Measurements from ENCODE around the gene TCAF1.
A peak's percentile ranks its signal among the peaks of the same experiment; 100 is the strongest.
"Not testable (repeated sequence)": the region's sequence is repeated elsewhere in the genome, so short reads cannot be mapped to it uniquely, and the experiment has no call there.

Gene TCAF1

DNA sequence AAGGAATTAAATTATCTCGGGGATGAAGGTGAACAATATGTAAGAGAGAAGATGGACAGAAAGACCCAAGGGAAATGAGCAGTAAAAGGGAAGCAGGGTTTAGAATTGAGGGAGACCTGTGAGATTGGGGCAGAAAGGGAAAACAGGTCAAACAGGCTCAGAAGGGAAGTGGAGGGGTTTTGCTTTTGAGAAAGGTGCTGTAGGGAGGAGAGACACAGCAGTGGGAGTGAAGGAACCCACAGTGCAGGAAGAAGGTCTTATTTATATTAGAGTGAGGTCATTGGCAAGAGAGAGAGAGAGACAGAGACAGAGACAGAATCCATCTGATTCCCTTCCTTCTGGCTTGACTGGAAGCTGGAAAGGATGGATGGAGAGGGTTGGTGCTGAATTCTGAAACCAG is 3.5 kb upstream of the TCAF1 start:
- no peak for DNase-seq (ENCODE audit: low spot score)

DNA sequence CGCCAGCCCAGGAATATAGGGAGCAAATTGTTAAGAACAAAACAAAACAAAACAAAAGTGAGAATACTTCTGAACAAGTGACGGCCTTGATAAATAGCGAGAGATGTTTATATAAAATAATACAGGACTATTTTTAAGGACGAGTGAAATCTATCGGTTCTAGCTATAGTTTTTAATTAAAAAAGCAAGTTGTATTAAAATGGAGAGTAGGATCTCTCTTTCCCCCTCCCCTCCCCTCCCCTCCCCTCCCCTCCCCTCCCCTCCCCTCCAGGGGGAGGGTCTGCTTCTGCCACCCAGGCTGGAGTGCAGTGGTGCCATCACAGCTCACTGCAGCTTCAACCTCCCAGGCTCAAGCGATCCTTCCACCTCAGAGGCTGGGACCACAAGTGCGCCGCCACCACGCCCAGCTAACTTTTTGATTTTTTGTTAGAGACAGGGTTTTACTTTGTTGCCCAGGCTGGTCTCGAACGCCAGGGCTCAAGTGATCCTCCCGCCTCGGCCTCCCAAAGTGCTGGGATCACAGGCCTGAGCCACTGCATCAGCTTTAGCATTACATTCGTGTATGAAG is 440 bp upstream of the TCAF1 start:
- DNase-seq (ENCODE audit: low spot score), result no peak

DNA sequence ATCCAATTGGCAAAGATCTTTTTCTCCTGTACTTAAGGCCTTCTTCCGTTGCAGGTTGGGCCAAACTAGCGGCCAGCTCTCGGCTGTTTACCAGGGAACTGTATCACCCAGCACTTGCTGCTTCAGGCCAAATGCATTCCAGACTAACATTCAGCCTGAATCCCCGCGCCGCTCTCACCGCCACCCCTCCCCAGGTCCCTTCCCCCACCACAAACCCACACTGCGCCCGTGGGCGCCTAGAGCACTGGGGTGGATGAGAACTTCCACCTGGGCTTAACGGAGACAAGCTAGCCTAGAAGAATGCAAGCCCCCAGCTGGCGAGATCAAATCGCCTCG is 676 bp downstream of the TCAF1 start:
- DNase-seq (ENCODE audit: low spot score), result no peak

DNA sequence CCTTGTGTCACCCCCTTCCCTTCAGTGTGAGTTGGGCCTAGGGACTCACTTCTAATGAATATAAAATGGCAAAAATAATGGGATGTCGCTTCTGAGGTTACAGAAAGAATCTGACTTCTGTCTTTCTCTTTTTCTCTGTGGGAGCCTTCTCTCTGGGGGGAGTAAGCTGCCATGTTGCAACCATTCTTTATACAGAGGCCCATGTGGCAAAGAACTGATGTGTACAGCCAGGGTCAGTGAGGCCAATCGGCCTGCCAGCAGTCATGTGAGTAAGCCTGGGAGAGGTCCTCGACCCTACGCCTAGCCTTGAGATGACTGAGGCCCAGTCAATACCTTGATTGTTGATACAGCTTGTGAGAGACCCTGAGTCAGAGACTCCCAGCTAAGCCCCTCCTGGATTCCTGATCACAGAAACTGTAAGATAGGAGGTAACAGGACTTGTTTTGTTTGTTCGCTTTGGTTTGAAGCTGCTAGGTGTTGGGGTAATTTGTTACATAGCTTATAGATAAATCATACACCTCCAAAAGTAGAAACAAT is 1.7 kb downstream of the TCAF1 start:
- no peak for DNase-seq (ENCODE audit: low spot score)

DNA sequence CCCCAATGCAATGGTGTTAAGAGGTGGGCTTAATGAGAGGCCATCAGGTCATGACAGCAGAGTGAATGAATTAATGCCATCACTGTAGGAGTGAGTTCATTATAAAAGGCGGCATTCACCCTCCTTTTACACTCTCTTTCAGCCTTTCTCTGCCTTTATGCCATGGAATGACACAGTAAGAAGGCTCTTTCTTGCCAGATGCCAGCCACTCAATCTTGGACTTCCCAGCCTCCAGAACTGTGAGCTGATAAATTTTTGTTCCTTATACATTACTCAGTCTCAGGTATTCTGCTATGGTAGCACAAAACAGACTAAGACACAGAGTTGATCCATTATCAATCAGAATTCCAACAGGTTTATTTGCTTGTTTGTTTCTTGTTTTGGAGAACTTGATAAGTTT is 3.2 kb downstream of the TCAF1 start:
- no peak for DNase-seq (ENCODE audit: low spot score)

DNA sequence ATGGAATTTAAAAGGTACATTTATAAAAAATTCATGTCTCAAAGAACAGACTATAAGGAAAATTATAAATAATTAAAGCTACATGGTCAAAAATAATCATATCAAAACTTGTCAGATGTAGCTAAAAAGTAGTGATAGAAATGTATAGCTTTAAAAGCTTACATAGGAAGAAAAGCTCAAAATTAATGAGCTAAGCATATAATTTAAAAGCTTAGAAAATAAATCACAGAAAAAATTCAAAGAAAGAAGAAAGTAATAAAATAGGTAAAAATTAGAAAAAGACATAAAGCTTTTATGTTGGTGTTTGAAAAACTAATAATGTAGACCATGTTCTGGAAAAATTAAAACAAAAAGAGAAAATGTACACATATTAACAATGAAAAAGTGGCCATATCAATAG is 5.3 kb downstream of the TCAF1 start:
- DNase-seq (ENCODE audit: low spot score), result no peak

DNA sequence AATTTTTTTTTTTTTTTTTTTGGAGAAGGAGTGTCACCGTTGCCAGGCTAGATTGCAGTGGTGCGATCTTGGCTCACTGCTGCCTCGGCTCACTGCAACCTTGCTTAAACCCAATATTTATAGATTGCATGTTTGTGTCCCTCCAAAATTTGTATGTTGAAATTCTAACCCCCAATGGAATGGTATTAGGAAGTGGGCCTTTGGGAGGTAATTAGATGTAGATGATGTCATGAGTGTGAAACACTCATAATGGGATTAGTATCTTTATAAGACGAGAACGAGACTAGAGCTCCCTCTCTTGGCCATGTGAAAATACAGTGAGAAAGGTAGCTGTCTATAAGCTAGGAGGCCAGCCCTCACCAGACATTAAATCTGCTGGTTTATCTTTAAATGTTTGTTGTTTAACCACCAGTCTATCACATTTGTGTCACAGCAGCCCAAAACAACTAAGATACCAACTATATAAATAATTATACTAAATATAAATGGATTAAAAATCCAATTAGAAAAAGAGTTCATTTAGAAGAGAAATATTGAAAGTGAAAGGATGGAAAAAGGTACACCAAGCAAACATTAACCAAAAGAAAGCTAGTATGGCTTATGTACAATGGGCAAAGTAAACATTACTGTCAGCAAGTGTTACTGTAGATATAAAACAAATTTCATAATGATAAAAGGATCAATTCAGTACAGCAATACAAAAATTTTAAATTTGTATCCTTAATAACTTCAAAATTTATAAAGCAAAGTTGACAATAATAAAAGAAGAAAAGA is 9.3 kb downstream of the TCAF1 start:
- DNase-seq (ENCODE audit: low spot score), result no peak

DNA sequence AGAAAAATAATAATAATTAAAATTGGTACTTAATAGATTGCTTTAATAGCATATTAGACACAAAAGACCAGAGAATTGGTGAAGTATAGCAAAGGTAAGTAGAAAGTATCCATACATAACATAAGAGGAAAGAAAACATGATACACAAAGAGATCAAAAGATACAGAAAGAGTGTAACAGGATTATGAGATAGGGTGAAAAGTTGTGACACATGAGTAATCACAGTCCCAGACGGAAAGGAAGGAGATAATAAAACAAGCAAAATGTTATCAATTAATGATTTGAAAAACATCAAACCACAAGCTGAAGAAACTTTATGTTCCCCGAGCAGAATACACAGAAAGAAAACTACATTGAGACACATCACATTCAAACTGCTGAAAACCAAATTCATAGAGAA is 10.5 kb downstream of the TCAF1 start:
- DNase-seq (ENCODE audit: low spot score), result no peak

DNA sequence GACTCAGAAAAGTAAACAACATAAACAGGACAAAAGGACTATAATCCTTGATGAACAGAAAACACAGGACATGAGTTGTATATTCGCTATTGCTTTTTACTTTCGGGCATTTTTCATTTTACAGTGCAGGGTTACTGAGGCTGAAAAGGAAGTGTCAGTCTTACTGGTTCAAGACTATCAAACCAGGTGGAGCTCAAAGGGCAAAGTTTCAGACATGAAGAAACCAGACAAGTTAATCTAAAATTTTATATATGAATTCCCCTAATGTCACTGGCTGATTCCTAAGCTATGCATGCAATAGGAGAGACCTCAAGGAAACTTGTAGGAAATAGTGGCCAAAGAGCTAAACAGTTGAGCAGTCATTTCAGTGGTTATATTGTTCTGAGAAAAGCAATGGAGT is 11.4 kb downstream of the TCAF1 start:
- no peak for DNase-seq (ENCODE audit: low spot score)

DNA sequence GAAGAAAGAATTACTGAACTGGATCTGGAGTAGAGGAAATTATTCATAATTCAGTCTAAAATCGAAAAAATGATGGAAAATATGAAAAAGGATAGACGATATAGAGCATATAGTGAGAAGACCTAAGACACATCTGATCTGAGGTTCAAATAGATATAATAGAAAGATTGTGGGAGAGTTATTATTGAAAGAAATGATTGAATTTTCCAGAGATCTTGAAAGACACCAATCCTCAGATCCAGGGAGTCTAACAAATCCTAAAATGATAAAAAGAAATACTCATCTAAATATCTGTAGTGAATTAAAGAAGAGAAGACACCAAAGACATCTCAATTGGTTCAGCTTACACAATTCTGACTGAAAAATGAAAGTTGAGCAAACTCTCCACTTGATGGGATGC is 12.9 kb downstream of the TCAF1 start:
- no peak for DNase-seq (ENCODE audit: low spot score)

DNA sequence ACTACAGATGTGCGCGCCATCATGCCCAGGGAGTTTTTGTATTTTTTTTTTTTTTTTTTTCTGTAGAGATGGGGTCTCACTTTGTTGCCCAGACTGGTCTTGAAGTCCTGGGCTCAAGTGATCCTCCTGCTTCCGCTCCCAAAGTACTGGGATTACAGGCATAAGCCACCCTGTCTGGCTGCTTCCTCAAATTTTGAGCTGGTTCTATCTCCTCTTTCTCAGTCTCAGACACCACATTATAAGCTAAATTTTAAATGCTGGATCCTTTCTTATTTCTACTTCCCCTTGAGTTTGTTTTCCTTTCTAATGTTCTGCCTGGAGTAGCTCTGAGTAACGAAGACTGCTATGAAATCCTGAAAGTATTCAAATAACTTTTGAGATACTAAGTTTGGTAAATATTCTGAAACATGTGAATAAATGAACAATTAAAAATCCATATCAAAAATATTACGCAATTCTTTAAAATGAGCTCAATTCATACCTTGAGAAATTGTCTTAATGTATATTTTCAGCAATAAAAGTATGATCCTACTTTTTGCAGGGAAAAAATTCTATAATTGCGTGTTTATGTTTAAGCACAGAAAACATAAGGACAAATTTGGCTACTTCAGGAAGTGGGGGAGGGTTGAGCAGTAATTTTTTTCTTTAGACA is 15.0 kb downstream of the TCAF1 start:
- no peak for DNase-seq (ENCODE audit: low spot score)

DNA sequence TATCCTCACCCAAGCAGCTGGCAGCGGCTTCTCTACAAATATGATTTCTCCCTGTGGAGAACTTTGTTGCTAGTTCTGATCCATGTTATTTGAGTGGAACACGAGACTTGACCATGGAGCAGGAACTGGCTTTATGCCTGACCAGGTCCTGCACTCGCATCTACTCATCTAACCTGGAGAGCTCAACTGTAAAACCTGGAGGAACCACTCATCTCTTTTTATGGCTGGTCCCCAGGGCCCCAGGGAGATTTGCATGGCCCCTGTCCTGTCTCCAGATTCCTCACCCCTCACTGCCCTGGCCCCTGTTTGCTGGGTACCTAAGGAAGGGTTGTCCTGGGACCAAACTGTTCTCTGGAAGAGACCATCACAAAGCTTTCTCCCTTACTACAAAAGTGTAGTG is 16.0 kb downstream of the TCAF1 start:
- peak; percentile 40 for DNase-seq (ENCODE audit: low spot score)

DNA sequence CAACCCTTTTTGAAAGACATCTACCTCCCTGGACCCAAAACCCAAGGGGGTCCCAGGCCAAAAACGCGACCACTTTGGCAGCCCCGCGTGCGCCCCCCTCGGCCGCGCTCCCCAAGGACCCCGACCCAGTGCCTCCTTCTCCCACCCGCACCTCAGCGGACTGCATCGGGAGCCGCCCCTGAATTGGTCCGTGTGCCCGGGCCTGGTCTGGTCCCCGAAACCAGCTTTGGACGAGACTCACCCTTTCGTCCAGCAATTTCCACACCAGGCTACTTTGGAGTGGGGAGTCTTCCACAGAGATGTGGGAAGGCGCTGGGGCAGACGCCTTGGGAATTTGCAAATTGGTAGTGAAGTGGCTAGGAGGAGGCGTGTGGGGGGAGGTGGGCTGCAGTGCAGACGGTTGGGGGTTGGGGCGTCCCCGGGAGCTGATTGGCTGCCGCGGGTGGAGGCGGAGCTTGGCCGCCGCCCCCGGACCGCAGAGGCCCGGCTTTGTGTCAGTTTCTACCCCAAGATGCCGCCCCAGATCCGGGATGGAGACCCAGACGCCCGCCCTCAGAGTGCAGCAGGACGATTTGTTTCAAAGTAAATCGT is 16.9 kb downstream of the TCAF1 start:
- DNase-seq (ENCODE audit: low spot score), result peak; percentile 74

DNA sequence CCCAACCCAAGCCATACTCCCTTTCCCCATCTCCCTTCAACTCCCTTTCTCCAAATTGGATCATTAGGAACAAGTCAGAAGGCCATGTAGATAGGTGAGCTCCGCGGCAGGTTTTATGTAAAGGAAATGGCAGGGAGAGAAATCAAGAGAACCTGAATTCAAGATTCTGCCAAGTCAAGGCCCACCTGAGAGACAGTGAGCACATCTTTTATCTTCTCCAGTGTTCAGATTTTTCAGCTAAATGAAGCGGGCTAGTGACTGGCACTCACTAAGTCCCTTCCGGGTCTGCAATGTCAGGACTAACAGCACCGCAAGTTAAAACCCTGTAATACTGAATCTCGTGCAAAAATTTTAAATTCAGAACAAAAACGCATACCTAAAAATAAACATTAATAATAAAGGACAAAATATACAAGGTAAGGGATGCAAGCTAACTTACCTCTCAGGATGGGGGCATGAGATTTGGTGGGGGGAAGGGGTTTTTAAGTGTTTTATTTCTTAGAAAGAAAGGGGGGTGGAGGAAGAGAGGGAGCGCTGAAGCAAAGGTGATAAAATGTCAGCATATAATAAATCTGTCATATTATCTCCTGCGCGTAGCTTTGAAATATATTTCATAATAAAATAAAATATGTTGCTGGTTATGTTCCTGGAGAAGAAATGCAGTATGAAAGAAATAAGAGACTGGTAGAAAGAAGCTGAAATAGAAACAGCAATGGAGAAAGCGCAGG is 17.6 kb downstream of the TCAF1 start:
- no peak for DNase-seq (ENCODE audit: low spot score)

DNA sequence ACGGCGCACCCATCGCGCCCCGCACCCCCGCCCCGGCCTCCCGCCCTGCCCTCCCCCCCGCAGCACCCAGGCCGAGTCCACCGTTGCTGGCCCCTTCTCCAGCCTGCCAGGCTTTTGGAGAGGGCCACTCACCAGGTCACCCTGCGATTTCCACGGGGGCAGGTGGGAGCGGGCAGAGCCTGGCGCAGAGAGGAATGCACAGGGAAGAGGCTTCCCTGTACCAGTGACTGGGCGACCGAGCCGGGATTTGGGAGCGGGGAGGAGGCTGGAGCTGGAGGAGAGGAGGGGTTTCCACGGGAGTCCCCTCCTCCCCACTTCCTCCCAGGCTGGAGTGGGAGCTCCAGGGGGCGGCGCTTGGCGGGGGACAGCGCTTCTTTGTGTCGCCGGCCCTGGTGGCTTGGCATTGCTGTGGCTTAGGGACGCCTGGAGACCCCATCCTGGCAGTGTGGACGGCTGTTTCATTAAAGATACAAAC is 19.3 kb downstream of the TCAF1 start:
- DNase-seq (ENCODE audit: low spot score), result no peak

DNA sequence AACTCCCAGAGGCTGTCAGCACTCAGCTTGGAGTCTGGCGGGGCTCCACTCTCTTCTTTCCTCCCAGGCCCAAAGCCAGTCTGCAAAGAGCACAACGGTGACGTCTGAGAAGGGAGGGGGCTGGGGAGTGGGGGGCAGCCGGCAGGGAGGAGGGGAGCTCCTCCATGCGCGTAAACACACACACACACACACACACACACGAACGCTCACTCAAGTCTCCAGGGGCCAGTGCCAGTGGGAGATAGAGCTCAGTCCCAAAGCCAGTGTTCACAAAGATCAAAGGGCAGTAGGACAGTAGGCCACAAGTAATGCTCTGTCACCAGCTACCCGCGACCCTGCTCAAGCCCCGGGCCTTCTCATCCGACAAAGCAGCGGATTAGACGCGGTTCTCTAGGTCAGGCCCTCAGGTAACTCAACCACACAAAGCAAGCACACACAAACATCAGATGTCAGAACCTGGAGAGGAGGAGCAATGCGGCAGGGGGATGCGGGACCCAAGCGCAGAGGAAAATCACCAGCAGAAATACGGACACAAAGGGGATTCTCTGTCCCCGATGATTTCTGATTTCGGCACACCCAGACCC is 19.9 kb downstream of the TCAF1 start:
- DNase-seq (ENCODE audit: low spot score), result no peak

DNA sequence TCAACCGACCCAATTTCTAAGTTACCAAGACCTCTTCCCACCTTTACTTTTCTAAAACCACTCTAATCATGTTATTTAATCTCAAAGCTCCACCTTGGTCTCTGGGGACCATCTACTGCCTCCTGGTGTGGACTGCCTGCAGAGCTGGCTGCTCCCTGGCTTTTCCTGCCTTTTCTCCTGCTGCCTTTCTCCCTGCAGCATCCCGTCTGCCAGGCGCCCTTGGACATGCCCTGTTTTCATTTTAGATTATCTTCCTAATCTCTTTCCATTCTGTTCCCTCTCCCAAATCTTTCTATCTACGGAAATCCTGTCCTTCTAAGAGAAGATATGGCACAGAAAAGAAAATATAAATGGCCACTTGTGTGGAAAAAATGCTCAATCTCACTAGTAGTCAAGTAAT is 23.1 kb downstream of the TCAF1 start:
- DNase-seq (ENCODE audit: low spot score), result no peak

DNA sequence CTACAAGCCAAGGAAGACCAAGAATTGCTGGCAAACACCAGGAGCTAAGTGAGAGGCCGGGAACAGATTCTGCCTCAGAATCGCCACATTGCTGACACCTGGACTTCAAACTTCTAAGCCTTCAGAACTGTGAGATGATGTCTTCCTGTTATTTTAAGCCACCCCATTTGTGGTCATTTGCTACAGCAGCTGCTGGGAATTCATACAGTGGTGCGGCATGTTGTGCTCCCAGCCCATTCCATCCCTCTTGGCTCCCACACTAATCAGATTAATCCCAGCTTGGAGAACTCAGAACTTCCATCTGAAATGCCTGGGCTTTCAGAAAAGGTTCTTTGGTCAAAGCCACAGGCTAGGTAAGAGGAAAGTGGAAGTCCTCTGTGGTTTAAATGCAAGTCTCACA is 24.9 kb downstream of the TCAF1 start:
- DNase-seq (ENCODE audit: low spot score), result no peak

DNA sequence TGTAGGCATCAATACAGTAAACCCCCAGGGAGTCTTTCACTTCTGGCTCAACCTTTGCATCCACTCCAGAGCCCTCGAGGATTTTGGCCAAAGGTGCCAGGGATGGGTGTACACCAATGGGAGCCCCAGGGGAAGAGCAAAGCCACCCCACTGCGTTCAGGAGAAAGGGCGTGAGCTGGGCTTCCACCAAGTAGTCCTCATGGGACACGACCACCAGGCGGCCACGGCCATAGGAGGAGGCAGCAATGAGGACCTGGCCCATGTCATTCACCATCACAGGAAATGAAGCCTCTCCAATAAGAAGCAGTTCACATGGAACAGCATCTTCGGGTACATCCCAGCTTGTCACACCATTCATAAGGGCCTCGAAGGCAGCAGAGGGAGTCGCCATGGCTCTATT is 25.8 kb downstream of the TCAF1 start:
- DNase-seq (ENCODE audit: low spot score), result no peak

DNA sequence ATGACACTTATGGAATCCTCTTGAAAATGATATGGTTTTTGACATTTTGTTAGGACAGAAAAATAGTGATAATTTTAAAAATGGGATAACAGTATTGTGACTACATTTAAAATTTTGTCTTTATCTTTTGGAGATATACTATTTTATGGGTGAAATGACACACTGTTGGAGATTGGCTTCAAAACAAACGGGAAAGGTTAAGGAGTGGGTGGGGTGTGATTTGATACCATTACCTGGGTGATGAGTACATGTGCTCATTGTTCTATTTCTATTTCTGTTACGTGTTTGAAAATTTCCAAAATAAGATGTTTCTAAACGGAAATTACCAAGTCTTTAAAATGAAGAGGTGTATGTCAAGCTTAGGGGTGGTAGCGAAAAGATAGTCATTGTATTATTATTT is 28.7 kb downstream of the TCAF1 start:
- not testable (repeated sequence) for DNase-seq (ENCODE audit: low spot score)

DNA sequence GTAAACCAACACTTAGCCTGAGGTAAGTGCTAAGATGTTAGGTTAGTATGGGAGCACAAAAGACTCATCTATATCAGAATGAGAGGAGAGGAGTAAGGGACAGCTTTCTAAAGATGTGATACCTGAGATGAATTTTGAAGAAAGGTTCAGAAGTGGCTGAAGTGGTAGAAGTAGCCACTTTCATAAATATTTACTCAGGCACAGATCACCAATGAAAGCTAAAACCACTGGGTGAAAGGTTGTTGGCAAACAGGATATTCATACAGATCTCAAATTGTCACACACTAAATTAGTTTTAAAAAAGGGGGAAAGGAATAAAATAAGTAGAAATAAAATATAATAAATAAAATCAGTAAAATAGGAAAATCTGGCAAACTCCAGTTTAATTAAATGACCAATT is 30.4 kb downstream of the TCAF1 start:
- DNase-seq (ENCODE audit: low spot score), result not testable (repeated sequence)

DNA sequence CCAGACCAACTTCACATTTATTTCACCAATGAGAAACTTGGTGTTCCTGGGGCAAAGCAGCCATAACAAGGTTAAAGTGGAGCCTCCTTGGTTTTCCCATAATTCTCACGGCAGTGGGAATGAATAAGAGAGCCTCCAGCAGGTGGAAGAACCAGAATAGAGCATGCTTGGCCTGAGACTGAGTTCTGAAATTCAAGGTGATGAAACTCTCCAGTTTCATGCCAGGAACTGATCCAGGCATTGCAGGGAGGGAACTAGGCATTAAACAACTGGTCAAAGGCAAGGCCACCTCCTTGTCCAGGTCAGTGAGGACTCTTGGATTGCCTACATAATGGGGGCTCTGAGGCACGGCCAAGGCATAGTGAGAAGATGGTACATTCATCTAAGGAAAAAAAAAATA is 44.0 kb downstream of the TCAF1 start:
- DNase-seq (ENCODE audit: low spot score), result not testable (repeated sequence)

Measured in germinal center (tissue), 1 donor.